ENCODE measurements around the gene GXYLT1.

Gene GXYLT1

GRCh38 chr12:42129595-42130204 is 15.0 kb downstream of the GXYLT1 start:
- Histone ChIP-seq H3K27me3 (ENCODE audit: low read depth, low read length) (no peaks in the 10 kb centered on the region), H3K9ac (ENCODE audit: low read length) (no peak overlapping the region), H3K79me2 (ENCODE audit: low read length) (peaks cover 50% of the 10 kb centered on the region), H2AFZ (ENCODE audit: low read depth, low read length) (no peak overlapping the region), H3K9me3 (ENCODE audit: insufficient read depth, low read length) (no peaks in the 10 kb centered on the region), H3K4me1 (ENCODE audit: low read length) (peaks cover 18% of the 10 kb centered on the region), H3K4me3 (ENCODE audit: low read length) (no peak overlapping the region), H3K27ac (ENCODE audit: low read length) (no peak overlapping the region), H4K20me1 (ENCODE audit: insufficient read depth, low read length) (peaks cover 7% of the 10 kb centered on the region; the same call in 1 of the 2 replicates), H3K4me2 (ENCODE audit: low read length) (no peak overlapping the region), H3K36me3 (replicated peaks; ENCODE audit: low read depth, low read length) (no peaks in the 10 kb centered on the region)
- TF ChIP-seq EZH2phosphoT487 (IDR thresholded peaks at IDR 0.05; ENCODE audit: low read depth) (no peak), CTCF (IDR thresholded peaks at IDR 0.05; ENCODE audit: low read depth, low read length) (peak; percentile 77)

- H3K9ac ChIP-seq (ENCODE audit: low read length), result no peak overlapping the region
- TF ChIP-seq EZH2phosphoT487 (IDR thresholded peaks at IDR 0.05; ENCODE audit: low read depth) (no peak), CTCF (IDR thresholded peaks at IDR 0.05; ENCODE audit: low read depth, low read length) (no peak)
Observed at GRCh38 chr12:42128888-42129287, 15.8 kb downstream of the GXYLT1 start.

GRCh38 chr12:42128327-42128726 is 16.3 kb downstream of the GXYLT1 start:
- Histone ChIP-seq H3K4me1 (ENCODE audit: low read length) (peaks cover 18% of the 10 kb centered on the region), H3K27ac (ENCODE audit: low read length) (no peak overlapping the region), H3K9ac (ENCODE audit: low read length) (no peak overlapping the region), H3K9me3 (ENCODE audit: insufficient read depth, low read length) (no peaks in the 10 kb centered on the region), H3K27me3 (ENCODE audit: low read depth, low read length) (no peaks in the 10 kb centered on the region), H3K36me3 (replicated peaks; ENCODE audit: low read depth, low read length) (no peaks in the 10 kb centered on the region), H3K4me2 (ENCODE audit: low read length) (no peak overlapping the region), H4K20me1 (ENCODE audit: insufficient read depth, low read length) (peaks cover 7% of the 10 kb centered on the region; the same call in 1 of the 2 replicates), H2AFZ (ENCODE audit: low read depth, low read length) (no peak overlapping the region), H3K4me3 (ENCODE audit: low read length) (no peak overlapping the region), H3K79me2 (ENCODE audit: low read length) (peaks cover 40% of the 10 kb centered on the region)
- no peak for TF ChIP-seq CTCF (IDR thresholded peaks at IDR 0.05; ENCODE audit: low read depth, low read length)
- TF ChIP-seq EZH2phosphoT487 (IDR thresholded peaks at IDR 0.05; ENCODE audit: low read depth), result no peak

More at GRCh38 chr12:42128888-42129287, 15.8 kb downstream of the GXYLT1 start:
- no peaks in the 10 kb centered on the region for H3K9me3 ChIP-seq (ENCODE audit: insufficient read depth, low read length)
- no peak overlapping the region for H3K27ac ChIP-seq (ENCODE audit: low read length)
- H3K27me3 ChIP-seq (ENCODE audit: low read depth, low read length), result no peaks in the 10 kb centered on the region
- no peak overlapping the region for H3K4me2 ChIP-seq (ENCODE audit: low read length)
- H3K36me3 ChIP-seq (replicated peaks; ENCODE audit: low read depth, low read length), result no peaks in the 10 kb centered on the region
- H4K20me1 ChIP-seq (ENCODE audit: insufficient read depth, low read length), result peaks cover 7% of the 10 kb centered on the region; the same call in 1 of the 2 replicates
- no peak overlapping the region for H2AFZ ChIP-seq (ENCODE audit: low read depth, low read length)
- H3K4me1 ChIP-seq (ENCODE audit: low read length), result peaks cover 18% of the 10 kb centered on the region
- no peak overlapping the region for H3K4me3 ChIP-seq (ENCODE audit: low read length)
- peaks cover 44% of the 10 kb centered on the region for H3K79me2 ChIP-seq (ENCODE audit: low read length)

GRCh38 chr12:42126963-42127362 is 17.7 kb downstream of the GXYLT1 start:
- Histone ChIP-seq H3K4me1 (ENCODE audit: low read length) (peaks cover 18% of the 10 kb centered on the region), H3K9ac (ENCODE audit: low read length) (no peak overlapping the region), H3K4me2 (ENCODE audit: low read length) (no peak overlapping the region), H4K20me1 (ENCODE audit: insufficient read depth, low read length) (peaks cover 4% of the 10 kb centered on the region; the same call in 1 of the 2 replicates), H3K79me2 (ENCODE audit: low read length) (peaks cover 26% of the 10 kb centered on the region), H3K27me3 (ENCODE audit: low read depth, low read length) (no peaks in the 10 kb centered on the region), H3K4me3 (ENCODE audit: low read length) (no peak overlapping the region), H3K27ac (ENCODE audit: low read length) (no peak overlapping the region), H2AFZ (ENCODE audit: low read depth, low read length) (no peak overlapping the region), H3K9me3 (ENCODE audit: insufficient read depth, low read length) (no peaks in the 10 kb centered on the region), H3K36me3 (replicated peaks; ENCODE audit: low read depth, low read length) (no peaks in the 10 kb centered on the region)
- TF ChIP-seq EZH2phosphoT487 (IDR thresholded peaks at IDR 0.05; ENCODE audit: low read depth), result no peak
- TF ChIP-seq CTCF (IDR thresholded peaks at IDR 0.05; ENCODE audit: low read depth, low read length), result no peak

Measured in OCI-LY3 (cell line).